Astrocyte (in vitro differentiated cells and primary cell): ENCODE measurements around the gene WDR45.

Experiments used
- CTCF ChIP-seq: IDR thresholded peaks from 2 replicates; pipeline ENCODE4 v1.5.1; 2011; ENCODE audit warnings: low read depth, mild to moderate bottlenecking, inconsistent platforms, low read length, moderate library complexity; ENCODE audit not compliant: insufficient read depth
- EZH2 ChIP-seq: IDR thresholded peaks from 2 replicates; pipeline ENCODE4 v1.6.1; 2012; ENCODE audit warnings: mild to moderate bottlenecking, low read length, inconsistent platforms; ENCODE audit not compliant: insufficient read depth

- TF ChIP-seq CTCF (no peak), EZH2 (no peak)
These were observed 23.9 kb upstream of the WDR45 start for GRCh38 chrX:49103637-49104036.
